HCT116 (cell line): ENCODE results near the gene MTMR6. TPM values are rescaled to one million over a fixed set of nuclear protein-coding genes. Genes with fewer than 3 reads are reported as not detected.

Experiments
- ATAC-seq: fragments of 200-7000 bp; cut with Tn5 transposase; 2 replicates; pipeline ENCODE4 v1.9.1; 2020; ENCODE audit warnings: mild to moderate bottlenecking, moderate library complexity
- BruUV-seq: library from RNA; stranded (reverse); fragments of 400-500 nt; replicated peaks from 2 replicates; lab custom pipeline; 2021; lab: Mats Ljungman, UMichigan
- CTCF ChIA-PET: fragments of 300-600 bp; sonication (Branson Sonifier 250); formaldehyde crosslinking; loops from one replicate; lab custom pipeline; 2021; ENCODE audit warnings: antibody characterized with exemption; lab: Charles Lee
- POLR2A ChIA-PET: fragments of 300-600, 350-600 bp; sonication (Branson Sonifier 250); formaldehyde crosslinking; loops from one replicate; lab custom pipeline; 2021; ENCODE audit warnings: antibody characterized with exemption; lab: Charles Lee
- RAD21 ChIA-PET, 2 experiments: fragments of 300-600 bp; sonication (Branson Sonifier 250); formaldehyde crosslinking; loops; one replicate each; lab custom pipeline; 2023; ENCODE audit warnings: low total read pairs in 2 of 2; ENCODE audit not compliant: uncharacterized antibody in 2 of 2, unreplicated experiment in 2 of 2, low non-redundant PET in 1 of 2; lab: Charles Lee
- DNase-seq: peaks from one replicate; pipeline ENCODE4 v3.0.0-alpha.2; 2010; ENCODE audit warnings: low read depth, low spot score
- H2AFZ ChIP-seq: fragments of 200-600 bp; shearing (Covaris generic), sonication (generic); 2 replicates; pipeline ENCODE4 v1.6.1; 2017; ENCODE audit warnings: low read depth, mixed run types, mixed read lengths, antibody characterized with exemption, low read length; ENCODE audit not compliant: poor library complexity, severe bottlenecking
- H3K27ac ChIP-seq: 2 replicates; pipeline ENCODE4 v1.5.1; 2012; ENCODE audit warnings: low read depth, low read length
- H3K27me3 ChIP-seq: fragments of 200-600 bp; sonication (generic); 2 replicates; pipeline ENCODE4 v1.6.1; 2016; ENCODE audit warnings: mixed run types, low read length, mixed read lengths; ENCODE audit not compliant: insufficient read depth
- H3K36me3 ChIP-seq, 2 experiments: fragments of 200-500 bp in 1 of 2; fragments of 200-600 bp in 1 of 2; sonication (Bioruptor generic) in 1 of 2; sonication (generic) in 1 of 2; 2 replicates each; pipeline versions ENCODE4 v1.5.1 to v1.6.1; 2014 to 2016; ENCODE audit warnings: low read length in 2 of 2, inconsistent platforms in 1 of 2, mixed read lengths in 1 of 2, mixed run types in 1 of 2; ENCODE audit not compliant: insufficient read depth in 2 of 2, control insufficient read depth in 1 of 2
- H3K4me1 ChIP-seq, 2 experiments: fragments of 200-600 bp in 1 of 2; sonication (generic) in 1 of 2; 2 replicates each; pipeline versions ENCODE4 v1.5.1 to v1.6.1; 2012 to 2017; ENCODE audit warnings: low read length in 2 of 2, inconsistent platforms in 1 of 2, mild to moderate bottlenecking in 1 of 2, mixed read lengths in 1 of 2, mixed run types in 1 of 2, moderate library complexity in 1 of 2; ENCODE audit not compliant: insufficient read depth in 2 of 2, control insufficient read depth in 1 of 2
- H3K4me2 ChIP-seq: fragments of 200-600 bp; sonication (generic); 2 replicates; pipeline ENCODE4 v1.6.1; 2017; ENCODE audit warnings: mixed run types, low read length, mixed read lengths
- H3K4me3 ChIP-seq, 2 experiments: fragments of 200-600 bp in 1 of 2; sonication (generic) in 1 of 2; replicated peaks in 1 of 2; 2 replicates each; pipeline ENCODE4 v1.5.1; 2011 to 2016; ENCODE audit warnings: low read length in 2 of 2, control low read depth in 1 of 2, low read depth in 1 of 2, mild to moderate bottlenecking in 1 of 2, mixed read lengths in 1 of 2, mixed run types in 1 of 2
- H3K79me2 ChIP-seq: fragments of 200-600 bp; sonication (generic); 2 replicates; pipeline ENCODE4 v1.6.1; 2017; ENCODE audit warnings: mild to moderate bottlenecking, mixed run types, low read length, moderate library complexity, mixed read lengths; ENCODE audit not compliant: insufficient read depth
- H3K9ac ChIP-seq: fragments of 200-600 bp; sonication (generic); 2 replicates; pipeline ENCODE4 v1.6.1; 2016; ENCODE audit warnings: low read length, mixed read lengths
- H3K9me2 ChIP-seq: fragments of 200-600 bp; sonication (generic), shearing (Covaris generic); 2 replicates; pipeline ENCODE4 v1.6.1; 2017; ENCODE audit warnings: mixed run types, mild to moderate bottlenecking, moderate library complexity; ENCODE audit not compliant: insufficient read depth
- H3K9me3 ChIP-seq, 2 experiments: fragments of 200-500 bp in 1 of 2; fragments of 200-600 bp in 1 of 2; sonication (Bioruptor generic) in 1 of 2; sonication (generic) in 1 of 2; 2 replicates each; pipeline ENCODE4 v1.6.1; 2014 to 2017; ENCODE audit warnings: low read length in 2 of 2, mixed read lengths in 2 of 2, inconsistent platforms in 1 of 2, low read depth in 1 of 2, mild to moderate bottlenecking in 1 of 2, mixed run types in 1 of 2, moderate library complexity in 1 of 2; ENCODE audit not compliant: control insufficient read depth in 1 of 2, insufficient read depth in 1 of 2
- H4K20me1 ChIP-seq: fragments of 200-600 bp; sonication (generic), shearing (Covaris generic); 2 replicates; pipeline ENCODE4 v1.6.1; 2017; ENCODE audit warnings: mixed run types, mild to moderate bottlenecking, moderate library complexity; ENCODE audit not compliant: insufficient read depth
- CBX3 ChIP-seq: IDR thresholded peaks from 2 replicates; pipeline ENCODE4 v1.6.1; 2012; ENCODE audit warnings: low read depth
- EGR1 ChIP-seq: IDR thresholded peaks from 2 replicates; pipeline ENCODE4 v1.6.1; 2012; ENCODE audit warnings: low read depth
- EZH2 ChIP-seq: fragments of 200-600 bp; sonication (generic); IDR thresholded peaks from 2 replicates; pipeline ENCODE4 v1.6.1; 2017; ENCODE audit warnings: antibody characterized with exemption, mixed run types
- FOSL1 ChIP-seq: IDR thresholded peaks from 2 replicates; pipeline ENCODE4 v1.6.1; 2012; ENCODE audit warnings: low read depth
- JUND ChIP-seq: IDR thresholded peaks from 2 replicates; pipeline ENCODE4 v1.6.1; 2012
- POLR2A ChIP-seq: IDR thresholded peaks from 2 replicates; pipeline ENCODE4 v1.7.0; 2011; ENCODE audit warnings: borderline replicate concordance; ENCODE audit not compliant: insufficient read depth, insufficient read length; ENCODE audit errors: extremely low read depth
- POLR2AphosphoS5 ChIP-seq: IDR thresholded peaks from 2 replicates; pipeline ENCODE4 v1.6.1; 2011; ENCODE audit warnings: mild to moderate bottlenecking, low read depth, low read length, moderate library complexity
- SIN3A ChIP-seq: IDR thresholded peaks from 2 replicates; pipeline ENCODE4 v1.6.1; 2012; ENCODE audit warnings: low read depth
- SP1 ChIP-seq: IDR thresholded peaks from 2 replicates; pipeline ENCODE4 v1.6.1; 2012; ENCODE audit warnings: low read depth
- SRF ChIP-seq: IDR thresholded peaks from 2 replicates; pipeline ENCODE4 v1.6.1; 2012; ENCODE audit warnings: low read depth
- TCF7L2 ChIP-seq: IDR thresholded peaks from 2 replicates; pipeline ENCODE4 v1.7.0; 2011; ENCODE audit warnings: borderline replicate concordance, inconsistent platforms; ENCODE audit not compliant: insufficient read depth, insufficient read length; ENCODE audit errors: extremely low read depth
- YY1 ChIP-seq: IDR thresholded peaks from 2 replicates; pipeline ENCODE4 v1.6.1; 2011; ENCODE audit warnings: low read length, low read depth, moderate library complexity, mild to moderate bottlenecking; ENCODE audit not compliant: insufficient replicate concordance; ENCODE audit errors: extremely low read depth
- intact Hi-C: fragments of 100-400 bp; cut with micrococcal nuclease; formaldehyde crosslinking; loops from 2 replicates; pipeline ENCODE4 v1.10.0; 2022
- total RNA-seq: library from RNA; stranded (reverse); gene quantifications from one replicate; pipeline ENCODE4 v1.2.1, GENCODE V29; 2021; ENCODE audit not compliant: unreplicated experiment
- TF ChIP-seq, protein P1 (sequence below): IDR thresholded peaks from 2 replicates; pipeline ENCODE4 v1.6.1; 2011; ENCODE audit warnings: mild to moderate bottlenecking, low read length, moderate library complexity; ENCODE audit not compliant: insufficient replicate concordance; ENCODE audit errors: extremely low read depth
- TF ChIP-seq, protein P2 (sequence below): IDR thresholded peaks from 2 replicates; pipeline ENCODE4 v1.6.1; 2012

Gene MTMR6
- total RNA-seq, 1 experiment from 2014 or later, result 11.4 TPM

GRCh38 chr13:25215253-25215575, 72.1 kb downstream of the MTMR6 start:
- ChIA-PET CTCF (no interaction called here), RAD21 (no interaction called here), POLR2A (no interaction called here)
- Histone ChIP-seq H3K79me2 (no peaks in the 10 kb centered on the region), H3K9me3 (no peaks in the 10 kb centered on the region), H3K9me2 (no peaks in the 10 kb centered on the region), H3K9ac (no peak overlapping the region), H3K4me1 (no peaks in the 10 kb centered on the region), H3K4me2 (no peak overlapping the region), H3K4me3 (no peak overlapping the region), H3K27me3 (no peaks in the 10 kb centered on the region), H2AFZ (no peak overlapping the region), H4K20me1 (no peaks in the 10 kb centered on the region), H3K36me3 (no peaks in the 10 kb centered on the region), H3K27ac (no peak overlapping the region)
- intact Hi-C loops, result no loop called here
- BruUV-seq, result no TSS peak
- ATAC-seq, result no peak
- no peak for DNase-seq
- TF ChIP-seq SRF (no peak), POLR2A (no peak), EGR1 (no peak), POLR2AphosphoS5 (no peak), YY1 (no peak)

DNA sequence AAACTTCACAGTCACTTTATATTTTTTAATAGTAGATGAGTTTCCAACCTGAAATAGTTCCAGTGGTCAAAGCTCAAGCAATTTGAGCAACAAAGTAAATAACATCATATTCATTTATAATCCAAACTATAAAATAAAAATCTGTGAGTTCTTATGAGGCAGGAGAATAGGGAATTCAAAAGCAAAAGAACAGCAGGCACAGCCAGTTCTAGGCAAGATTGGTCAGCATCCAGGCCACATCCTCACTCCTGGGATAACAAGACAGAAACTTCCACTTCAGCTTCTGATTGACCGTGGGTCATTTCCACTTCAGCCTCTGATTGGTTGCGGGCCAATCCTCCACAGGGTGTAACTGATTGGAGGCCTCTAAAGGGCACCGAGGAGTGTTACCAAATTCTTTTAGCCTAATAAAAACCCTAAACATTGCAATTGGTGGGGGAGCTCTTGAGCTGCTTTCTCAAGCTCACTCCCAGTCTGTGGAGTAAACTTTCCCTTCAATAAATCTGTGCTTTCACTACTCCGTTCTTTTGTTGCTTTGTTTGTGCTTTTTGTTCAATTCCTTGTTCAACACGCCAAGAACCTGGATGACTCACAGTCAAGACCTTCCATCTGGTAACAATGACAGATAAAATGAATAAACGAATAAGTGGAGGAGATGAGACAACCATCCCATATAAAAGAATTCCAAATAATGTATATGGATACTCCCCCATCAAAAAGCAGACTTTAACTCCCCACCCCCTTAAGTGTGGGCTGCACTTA, 72.6 kb downstream of the MTMR6 start:
- Histone ChIP-seq H3K9me2 (no peaks in the 10 kb centered on the region), H3K9ac (no peak overlapping the region), H2AFZ (no peak overlapping the region), H3K9me3 (no peaks in the 10 kb centered on the region), H3K4me2 (0 out of 2 replicates have a peak overlapping the region, but pooled peaks have one; percentile 3), H3K4me3 (no peak overlapping the region), H3K79me2 (no peaks in the 10 kb centered on the region), H3K27ac (no peak overlapping the region), H3K27me3 (no peaks in the 10 kb centered on the region), H3K4me1 (no peaks in the 10 kb centered on the region), H4K20me1 (no peaks in the 10 kb centered on the region), H3K36me3 (no peaks in the 10 kb centered on the region)
- ATAC-seq (peak; percentile 73), DNase-seq (no peak)
- POLR2A ChIA-PET, result no interaction called here
- TF ChIP-seq, protein P1, sequence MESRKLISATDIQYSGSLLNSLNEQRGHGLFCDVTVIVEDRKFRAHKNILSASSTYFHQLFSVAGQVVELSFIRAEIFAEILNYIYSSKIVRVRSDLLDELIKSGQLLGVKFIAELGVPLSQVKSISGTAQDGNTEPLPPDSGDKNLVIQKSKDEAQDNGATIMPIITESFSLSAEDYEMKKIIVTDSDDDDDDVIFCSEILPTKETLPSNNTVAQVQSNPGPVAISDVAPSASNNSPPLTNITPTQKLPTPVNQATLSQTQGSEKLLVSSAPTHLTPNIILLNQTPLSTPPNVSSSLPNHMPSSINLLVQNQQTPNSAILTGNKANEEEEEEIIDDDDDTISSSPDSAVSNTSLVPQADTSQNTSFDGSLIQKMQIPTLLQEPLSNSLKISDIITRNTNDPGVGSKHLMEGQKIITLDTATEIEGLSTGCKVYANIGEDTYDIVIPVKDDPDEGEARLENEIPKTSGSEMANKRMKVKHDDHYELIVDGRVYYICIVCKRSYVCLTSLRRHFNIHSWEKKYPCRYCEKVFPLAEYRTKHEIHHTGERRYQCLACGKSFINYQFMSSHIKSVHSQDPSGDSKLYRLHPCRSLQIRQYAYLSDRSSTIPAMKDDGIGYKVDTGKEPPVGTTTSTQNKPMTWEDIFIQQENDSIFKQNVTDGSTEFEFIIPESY, result no peak
- TF ChIP-seq EZH2 (no peak), SP1 (no peak), TCF7L2 (no peak), CBX3 (no peak), POLR2AphosphoS5 (no peak), JUND (no peak), SIN3A (no peak), FOSL1 (no peak)
- TF ChIP-seq, protein P2, sequence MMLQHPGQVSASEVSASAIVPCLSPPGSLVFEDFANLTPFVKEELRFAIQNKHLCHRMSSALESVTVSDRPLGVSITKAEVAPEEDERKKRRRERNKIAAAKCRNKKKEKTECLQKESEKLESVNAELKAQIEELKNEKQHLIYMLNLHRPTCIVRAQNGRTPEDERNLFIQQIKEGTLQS, result no peak
- intact Hi-C loops, result no loop called here
- BruUV-seq, result no TSS peak
- RAD21 ChIA-PET, result no interaction called here
- CTCF ChIA-PET, result interaction anchor here (1.3 kb wide), 1 partner anchor 19 kb away, joined by 4 read pairs; no protein-coding TSS in a partner anchor
